Activated CD4-positive, alpha-beta T cell treated with anti-CD3 and anti-CD28 coated beads, Interleukin-2, amount 50 U/mL, for 16 hours (primary cell): Measurements from ENCODE around the gene TIGIT.

ENCODE experiments used
- DNase-seq: peaks from one replicate; pipeline ENCODE4 v3.0.0-alpha.2; 2020

TIGIT gene

DNA sequence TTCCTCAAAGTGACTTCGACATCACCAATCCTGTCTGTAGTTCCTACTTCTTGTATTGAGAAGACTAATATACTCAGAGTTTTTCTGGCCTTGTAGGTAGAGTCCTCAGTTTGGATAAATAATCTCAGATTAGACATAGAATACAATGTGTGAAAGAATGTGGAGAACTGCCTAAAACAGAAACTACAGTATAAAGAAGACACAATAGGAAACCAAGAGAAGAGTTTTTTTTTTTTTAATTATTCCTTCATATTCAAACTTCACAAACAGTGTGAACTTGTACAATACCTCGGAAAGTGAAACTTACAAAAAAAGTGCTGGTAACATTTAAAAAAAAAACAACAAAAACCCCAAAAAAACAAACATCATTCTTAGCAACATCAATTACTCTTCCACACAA is 20.5 kb downstream of the TIGIT start:
- no peak for DNase-seq

DNA sequence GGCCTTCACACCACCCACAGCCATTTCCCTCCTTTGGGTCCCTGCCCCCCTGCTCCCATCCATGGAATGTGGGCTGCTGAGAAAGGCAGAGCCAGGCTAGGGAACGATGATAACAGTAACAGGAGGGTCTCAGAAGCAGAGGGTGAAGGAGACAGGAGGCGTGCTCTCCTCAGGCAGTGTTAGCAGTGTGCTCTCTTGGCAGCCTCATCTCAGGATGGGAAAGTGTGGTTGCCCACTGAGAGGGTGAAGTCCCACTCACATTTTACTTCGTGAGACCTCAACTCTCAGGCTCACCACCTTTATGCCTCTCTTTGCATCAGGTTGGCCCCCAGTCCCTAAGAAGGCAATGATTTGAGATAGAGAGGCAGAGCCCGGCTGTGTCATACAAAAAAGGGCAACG is 24.5 kb downstream of the TIGIT start:
- DNase-seq = no peak

DNA sequence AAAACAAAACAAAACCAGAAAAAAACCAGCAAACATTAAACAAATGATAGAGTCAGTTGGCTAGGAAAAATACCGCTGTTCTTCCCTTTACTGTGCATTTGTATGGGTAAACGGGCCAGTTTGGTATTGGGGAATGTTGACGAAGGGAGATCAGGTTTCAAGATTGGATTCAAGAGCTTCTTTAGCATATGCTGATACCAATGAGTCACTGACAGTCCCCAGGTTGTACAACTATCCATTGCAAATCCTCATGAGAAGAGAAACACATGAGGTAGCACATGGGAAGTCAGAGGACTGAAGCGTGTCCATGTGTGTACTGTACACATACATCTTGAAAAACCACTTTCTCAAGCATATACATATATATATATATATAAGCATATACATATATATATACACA is 25.6 kb downstream of the TIGIT start:
- DNase-seq = no peak

DNA sequence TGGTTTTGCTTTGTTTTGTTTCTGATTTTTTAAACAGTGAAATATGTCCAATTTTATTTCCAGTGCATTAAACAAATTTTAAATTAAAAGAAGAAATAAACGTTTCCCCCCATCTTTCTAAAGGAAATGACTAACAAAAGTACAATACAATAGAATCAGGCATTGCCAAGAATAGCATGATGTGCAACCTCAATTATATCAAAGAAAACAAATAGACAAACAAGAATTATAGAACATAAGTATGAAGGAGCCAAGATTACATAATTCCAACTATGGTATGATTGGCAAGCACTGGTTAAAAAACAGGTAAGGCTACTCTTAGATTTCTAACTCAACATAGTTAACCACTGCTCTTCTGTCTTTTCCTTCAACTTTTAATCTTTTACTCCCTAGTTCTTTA is 26.4 kb downstream of the TIGIT start:
- no peak for DNase-seq

DNA sequence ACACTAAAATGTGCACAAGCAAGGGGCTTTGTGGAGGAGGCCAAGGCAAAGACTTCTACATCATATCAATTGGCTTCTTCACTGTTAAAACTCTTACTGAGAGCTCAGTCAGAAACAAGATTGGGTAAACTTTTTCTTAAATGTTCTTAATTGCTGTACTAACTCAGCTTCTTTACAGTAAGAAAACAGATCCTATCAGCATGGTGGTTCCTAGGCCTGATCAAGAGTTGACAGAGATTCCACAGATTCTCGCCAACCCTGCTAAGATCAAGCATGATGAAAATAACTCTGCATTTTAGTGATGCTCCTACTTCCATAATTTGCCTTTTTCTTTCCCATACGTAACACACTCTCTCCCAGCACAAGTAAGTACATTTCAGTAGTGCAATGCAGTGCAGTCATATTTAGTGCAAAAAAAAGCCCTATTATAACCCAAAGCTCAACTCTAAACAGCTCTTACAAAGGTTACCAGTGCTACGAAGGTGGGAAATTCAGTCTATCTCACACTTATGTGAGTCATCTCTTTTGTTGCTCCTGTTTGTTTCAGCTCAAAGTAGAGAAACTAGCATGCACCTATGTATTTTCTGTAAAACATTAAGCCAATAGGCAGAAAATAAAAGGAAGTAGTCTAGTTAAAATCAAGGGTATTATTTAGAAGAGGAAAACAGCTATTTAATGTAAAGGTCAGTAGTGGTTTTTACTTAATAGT is 29.9 kb downstream of the TIGIT start:
- DNase-seq = peak; percentile 36

DNA sequence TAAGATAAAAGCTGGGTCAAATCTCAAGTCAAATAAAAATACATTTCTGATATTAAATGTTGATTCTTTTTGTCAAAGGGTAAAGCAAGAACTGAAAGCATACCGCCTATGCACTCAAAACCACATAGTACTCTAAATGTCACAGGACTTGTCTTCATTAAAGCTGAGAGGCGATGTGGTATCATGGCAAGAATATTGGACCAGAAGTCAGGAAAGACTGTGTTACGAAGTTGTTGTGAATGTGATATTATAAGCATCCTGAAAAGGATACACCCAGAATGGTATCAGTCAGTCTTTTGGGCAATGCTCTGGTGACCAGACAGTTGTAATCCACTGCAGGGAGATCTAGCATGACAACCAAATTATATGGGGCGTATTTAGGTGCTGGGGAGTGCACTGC is 33.8 kb downstream of the TIGIT start:
- no peak for DNase-seq

DNA sequence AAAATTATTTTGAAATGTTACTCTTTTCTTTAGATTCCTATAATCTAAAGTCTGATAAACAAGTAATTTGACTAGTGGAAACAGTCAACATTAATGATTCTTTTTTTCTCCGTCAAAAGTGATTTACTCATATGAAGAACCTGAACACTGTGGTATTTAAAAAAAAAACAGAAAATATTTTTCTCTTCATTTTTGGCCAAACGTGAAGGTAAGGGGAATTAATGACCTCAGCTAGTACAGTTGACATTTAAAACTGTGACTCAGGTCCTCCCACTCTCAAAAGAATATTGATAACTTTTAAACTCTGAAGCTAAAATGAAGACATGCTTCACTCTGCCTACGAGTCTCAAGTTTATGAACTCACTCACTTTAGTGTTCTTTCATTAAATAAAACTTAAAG is 34.5 kb downstream of the TIGIT start:
- peak; percentile 34 for DNase-seq

DNA sequence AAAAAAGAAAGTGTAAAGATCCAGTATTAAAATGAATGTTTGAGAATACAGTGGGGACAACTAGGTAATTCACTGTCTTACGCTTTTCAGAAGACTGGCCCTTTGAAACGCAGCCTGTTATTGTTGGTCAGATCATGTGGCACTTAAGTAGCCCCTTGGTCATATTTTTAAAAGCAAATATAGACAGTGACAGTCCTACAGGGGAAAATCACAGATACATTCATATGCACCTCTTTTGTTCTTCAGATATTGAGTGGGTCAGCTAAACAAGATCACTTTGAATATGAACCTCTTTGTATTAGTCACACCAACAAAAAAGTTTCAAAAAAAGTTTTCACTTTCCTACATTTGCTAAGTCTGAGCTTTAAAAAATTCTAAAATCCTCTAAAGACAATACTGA is 36.0 kb downstream of the TIGIT start:
- peak; percentile 32 for DNase-seq

DNA sequence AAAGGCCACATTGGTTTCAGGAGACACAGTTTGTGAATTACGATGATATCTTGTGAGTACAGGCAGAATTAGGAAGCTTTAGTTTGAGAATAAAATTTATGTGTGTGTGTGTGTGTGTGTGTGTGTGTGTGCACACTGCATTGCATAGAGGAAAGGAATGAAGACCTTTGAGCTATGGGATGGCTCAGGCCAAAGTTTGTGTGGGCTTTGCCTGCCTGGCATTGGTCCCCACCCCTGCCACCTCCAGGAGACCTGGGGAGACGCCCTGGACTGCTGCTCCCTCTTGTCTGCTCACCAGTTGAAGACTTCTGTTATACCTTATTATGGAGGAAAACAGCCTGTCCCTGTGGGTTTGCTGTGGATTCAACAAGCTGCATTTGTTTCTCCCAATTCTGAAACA is 37.2 kb downstream of the TIGIT start:
- no peak for DNase-seq

DNA sequence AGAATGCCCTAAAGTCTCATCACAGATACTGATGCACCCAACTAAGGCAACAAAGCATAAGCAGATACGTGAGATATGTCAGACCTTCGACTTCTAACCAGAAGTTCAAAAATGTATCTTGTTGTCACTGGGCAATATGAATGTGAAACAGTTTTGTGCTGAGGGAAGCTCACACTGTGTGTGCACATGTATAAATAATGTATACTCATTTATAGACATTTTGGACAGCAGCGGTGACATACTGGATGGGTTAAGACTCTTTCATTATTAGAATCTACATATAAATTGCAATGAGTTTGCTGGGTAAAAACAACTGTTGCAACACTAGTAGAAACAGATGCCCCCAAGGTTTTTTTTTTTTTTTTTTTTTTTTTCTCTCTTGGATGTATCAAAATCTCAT is 37.9 kb downstream of the TIGIT start:
- DNase-seq = no peak

DNA sequence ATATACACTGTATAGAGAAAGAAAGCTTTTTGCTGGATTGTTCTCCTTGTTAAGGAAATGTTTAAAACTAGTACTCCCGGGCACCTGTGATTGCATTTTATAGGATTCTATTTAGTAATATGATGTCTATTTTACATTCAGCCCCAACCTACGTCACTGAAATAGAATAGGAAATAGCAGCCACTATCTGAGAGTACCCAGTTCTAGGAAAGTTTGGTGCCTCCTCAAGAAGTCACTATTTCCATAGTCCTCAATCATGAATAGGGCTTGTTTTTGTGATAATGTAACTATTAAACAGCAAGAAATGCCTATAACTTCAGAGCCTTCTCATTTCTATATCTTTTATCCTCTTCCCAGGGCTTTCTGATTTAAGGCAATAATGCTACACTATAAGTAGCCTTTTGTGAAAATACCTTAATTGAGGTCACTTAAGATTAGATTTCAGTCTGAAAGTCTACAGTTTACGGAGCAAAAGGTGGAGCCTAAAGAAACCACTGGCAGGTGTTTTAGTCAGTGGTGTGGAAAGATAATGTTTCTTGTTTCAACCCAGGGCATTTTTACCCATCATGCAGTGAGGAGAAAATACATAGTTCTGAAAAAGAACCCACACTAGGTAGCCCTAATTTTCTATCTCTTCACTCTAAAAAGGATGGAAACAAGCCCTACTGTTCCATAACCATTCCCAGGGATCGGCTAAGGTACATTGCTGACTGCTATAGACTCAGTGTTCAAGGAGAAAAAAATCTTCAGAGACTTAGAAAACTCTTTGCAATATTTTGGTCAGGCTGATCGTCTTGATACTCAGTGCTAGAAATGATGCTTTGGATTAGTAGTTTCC is 38.7 kb downstream of the TIGIT start:
- DNase-seq = peak; percentile 30

DNA sequence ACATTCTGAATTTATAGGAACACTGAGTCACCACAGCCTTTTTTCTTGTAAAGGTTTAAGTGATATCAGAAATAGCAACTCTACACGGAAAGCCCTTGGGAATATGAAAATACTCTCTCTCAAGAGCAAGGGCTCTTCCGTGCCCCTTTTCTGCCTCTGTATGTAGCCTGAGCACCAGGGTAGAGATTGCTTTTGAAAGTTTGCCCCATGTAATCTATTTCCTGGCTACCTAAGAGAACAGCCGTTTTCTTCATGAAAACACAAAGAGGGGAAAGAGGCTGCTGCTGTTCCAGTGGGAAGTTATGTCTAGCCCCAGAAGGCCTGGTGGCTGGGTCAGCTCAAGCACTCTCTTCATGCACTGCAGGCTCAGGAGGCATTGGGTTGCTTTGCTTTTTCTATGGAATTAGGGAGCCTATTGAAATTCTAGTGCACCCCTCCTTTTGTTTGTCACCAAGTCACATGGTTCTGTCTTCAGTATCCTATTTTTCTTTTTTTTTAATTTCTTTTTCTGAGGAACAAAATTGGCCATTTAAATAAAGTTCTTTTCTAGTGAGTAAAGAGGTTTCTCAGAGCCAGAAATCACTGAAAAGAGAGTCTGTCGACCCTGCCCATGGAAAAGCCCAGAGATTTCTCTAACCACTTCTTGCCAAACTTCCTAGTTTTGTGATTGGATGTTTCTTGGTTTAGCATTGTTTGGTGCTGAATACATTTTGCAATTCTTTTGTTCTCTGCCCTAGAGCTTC is 39.5 kb downstream of the TIGIT start:
- peak; percentile 41 for DNase-seq

DNA sequence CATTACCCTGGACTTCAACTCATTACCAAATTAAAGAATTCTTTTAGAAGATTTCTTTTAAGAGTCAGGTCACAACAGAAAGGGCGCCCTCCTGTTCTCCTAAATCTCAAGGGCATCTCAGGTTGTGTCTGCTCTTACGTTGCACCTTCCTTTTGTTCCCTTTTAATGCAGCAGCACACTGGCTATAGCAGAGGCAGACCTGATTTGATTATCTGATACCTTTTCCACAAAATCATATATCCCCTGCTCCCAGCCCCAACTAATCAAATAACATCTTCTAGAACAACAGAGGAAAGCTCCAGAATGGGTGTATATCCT is 40.1 kb downstream of the TIGIT start:
- no peak for DNase-seq

DNA sequence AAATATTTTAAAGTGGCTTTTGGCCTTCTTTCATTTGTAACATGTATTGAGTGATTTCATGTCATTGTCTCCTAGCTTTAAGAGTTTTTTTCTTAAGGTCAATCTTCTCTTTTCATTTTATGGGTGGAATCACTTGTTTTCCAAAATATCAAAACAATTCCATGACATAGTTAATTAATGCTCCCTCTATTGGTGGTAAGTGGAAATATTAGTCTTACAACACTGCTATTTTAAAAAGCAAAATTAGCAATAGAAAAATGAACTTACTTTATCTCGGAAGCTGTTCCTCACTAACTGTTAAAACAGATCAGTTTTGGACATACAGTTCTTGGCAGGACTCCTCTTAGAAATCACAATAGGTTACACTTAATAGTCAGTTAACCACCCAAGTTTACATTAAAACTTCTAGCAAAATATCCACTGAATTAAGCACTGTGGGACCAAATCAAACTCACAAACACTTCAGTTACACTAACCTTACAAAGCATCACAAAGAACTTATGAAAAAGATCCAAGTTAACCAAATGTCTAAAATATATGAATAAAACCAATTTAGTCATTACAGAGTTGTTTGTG is 42.4 kb downstream of the TIGIT start:
- DNase-seq = no peak

DNA sequence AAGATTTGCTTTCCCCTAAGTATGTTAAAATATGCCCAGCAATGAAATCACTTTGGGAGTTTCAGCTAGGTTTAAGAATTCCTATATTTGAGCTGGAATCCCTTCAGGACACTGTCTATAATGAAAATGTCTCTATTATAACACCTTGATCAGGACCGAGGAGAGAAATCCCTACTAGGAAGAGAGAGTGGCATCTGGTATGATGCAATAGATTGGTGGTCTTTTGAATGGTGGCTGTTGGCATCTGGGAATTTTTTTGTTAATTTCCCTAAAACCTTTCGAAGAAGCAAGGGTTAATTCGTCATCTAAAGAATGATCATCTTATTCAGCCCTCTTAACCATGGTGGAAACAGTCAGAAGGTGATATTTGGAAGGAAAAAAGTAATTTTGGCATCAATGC is 43.0 kb downstream of the TIGIT start:
- no peak for DNase-seq

DNA sequence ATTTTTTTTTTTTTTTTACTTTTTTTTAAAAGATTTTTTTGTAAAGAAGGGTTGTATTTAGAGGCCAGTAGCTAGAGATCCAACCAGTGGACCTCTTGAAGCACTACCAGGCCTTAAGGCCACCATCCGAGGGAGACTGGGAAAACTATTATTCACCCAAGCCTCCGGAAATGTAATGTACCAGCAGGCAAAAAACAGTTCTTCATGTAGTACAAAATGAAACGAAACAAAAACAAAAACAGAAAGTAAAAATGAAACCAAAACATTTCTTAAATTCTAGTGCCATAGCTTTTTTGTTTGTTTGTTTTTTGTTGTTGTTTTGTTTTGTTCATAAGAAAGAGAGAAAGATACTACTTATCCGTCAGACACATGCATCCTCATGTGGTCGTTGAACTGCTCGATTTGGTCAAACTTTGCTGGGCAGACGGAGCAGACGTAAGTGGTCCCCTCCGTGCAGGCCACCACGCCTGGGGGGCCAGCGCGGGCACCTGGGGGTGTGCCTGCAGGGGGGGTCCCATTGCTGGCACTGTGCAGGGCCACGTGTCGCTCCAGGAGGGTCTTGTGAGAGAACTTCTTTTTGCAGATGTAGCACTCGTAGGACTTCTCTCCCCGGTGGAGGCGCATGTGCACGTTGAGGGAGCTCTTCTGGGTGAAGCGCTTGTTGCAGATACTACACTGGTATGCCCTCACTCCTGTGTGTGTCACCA is 45.0 kb downstream of the TIGIT start:
- no peak for DNase-seq

DNA sequence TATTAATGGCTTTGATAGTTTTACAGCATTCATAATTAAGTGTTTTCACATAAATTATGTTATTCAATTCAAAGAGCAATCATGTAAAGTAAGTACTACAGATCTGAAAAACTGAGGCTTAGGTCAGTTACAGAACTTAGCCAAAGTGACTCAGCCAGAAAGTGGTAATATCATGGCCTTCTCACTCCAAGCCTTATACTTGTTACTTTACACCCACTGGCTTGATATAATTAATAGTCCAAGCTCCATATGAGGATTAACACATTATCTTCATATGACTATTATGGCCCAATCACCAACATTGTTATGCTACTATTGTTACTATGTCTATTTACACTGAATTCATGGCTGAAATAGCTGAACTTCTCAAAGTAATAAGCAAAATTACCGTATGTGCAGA is 50.7 kb downstream of the TIGIT start:
- no peak for DNase-seq

DNA sequence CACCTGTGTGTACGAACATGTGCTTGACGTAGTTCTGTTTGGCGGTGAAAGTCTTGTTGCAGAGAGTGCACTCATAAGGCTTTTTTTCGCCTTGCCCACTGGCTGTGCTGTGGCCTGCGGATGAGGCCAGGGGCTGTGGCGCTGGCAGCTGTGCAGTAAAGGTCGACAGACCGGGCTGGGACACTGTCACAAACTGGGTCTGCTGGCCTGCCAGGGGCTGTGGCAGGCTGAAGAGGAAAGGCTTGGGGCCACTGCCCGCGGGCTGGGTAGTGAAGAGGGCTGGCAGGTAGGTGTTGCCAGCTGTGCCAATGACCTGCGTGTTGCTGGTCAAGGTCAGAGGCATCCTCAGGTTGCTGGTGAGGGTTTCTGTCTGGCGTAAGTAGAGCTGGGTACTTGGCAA is 56.4 kb downstream of the TIGIT start:
- DNase-seq = no peak

DNA sequence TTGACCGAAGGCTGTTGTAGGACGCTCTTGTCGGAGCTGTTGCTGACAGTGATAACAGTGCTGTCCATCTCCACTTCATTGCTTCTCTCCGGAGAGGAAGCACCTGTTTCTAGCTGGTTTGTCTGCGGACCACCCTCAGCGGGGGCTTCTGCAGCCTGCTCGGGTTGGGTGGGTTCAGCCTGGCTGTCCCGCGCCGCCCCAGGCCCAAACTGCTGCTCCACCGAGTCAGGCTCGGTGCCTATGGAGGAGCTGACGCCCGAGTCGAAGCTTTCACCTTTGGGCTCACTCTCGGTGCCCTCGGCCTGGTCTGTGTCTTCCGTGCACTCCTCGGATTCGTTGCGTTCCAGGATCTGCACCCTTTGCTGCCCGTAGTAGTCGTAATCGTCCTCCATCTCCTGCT is 56.9 kb downstream of the TIGIT start:
- DNase-seq = no peak

DNA sequence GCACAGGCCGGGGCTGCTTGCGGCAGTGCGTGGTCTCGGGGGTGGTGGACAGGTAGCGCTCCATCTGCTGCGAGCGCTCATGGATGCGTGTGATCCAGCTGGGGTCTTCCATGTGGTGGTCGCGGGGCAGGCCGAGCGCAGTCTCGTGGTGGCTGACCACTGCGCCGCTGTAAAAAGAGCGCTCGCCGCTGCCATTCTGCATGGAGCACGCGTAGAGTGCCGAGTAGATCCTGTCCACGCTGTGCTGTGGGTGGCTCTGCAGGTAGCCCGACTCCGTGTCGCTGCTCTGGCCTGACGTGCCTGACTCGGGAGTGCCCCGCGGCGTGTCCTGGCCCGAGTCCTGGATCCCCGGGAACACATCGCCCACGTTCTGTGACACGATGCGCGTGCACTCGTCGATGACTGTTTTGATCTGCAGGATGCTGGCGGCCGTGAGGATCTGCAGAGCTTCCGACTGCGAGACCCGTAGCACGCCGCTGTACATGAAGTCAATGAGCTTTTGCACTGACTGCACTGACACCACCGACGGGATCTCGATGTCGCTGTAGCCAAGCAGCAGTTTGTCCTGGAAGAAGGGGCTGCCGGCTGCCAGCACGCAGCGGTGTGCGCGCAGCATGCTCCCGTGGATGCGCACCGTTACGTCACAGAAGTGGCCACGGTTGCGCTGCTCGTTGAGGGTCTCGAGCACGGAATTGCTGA is 57.4 kb downstream of the TIGIT start:
- no peak for DNase-seq

DNA sequence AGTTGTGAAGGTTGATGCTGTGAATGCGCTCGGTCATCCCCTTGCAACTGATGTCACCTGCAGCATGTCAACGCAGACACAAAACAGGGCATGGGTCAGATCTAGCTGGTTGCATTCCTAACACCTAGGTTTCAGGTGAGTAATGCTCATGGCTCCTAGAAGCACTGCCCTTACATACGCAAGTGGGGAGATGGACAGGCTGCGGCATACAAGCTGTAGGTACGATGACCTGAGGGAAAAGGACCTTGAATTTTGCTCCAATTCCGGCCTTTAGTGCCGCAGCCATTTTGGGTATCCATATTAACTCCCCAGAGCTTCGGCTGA is 58.0 kb downstream of the TIGIT start:
- no peak for DNase-seq

DNA sequence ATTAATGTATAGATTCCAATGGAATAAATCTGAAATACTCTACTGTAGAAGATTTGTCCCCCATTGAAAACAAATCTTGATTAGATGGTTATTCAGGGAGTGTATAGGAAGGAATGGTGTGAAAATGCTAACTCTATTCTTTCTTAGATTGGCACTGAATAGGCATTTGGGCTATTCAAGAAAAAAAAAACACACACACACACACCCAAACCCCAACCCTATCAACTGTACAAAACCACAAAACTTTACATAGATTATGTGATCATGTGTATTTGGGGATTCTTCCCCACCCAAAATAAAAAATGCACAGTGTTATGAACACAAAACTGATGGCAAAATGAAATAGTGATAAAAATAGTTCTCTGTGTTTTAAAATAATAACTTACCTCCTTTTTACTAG is 61.8 kb downstream of the TIGIT start:
- DNase-seq = no peak

DNA sequence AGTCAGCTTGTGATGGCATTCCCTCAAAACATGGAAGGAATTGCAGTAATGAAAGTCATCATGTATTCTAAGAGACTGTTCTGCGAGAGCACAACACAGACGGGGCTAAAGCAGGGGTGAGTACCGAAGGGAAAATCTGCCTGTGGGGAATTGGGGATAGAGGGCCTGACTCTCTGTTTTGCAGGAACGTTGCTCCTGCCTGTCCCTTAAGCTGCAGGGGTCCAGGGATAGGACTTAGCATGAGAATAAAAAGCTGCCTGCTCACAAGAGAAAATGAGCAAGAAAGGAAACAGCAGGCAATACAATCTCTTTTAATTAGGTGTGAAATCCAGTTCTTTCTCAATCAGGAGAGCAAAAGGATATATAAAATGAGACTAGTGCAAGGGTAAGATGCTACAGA is 62.2 kb downstream of the TIGIT start:
- no peak for DNase-seq
